Aorta (tissue), 5 donors: ENCODE measurements around the gene BMP10. TPM values are rescaled to one million over a fixed set of nuclear protein-coding genes. Genes with fewer than 3 reads are reported as not detected.
A peak's percentile ranks its signal among the peaks of the same experiment; 100 is the strongest.

Experiments
- ATAC-seq: fragments of 200-7000 bp; cut with Tn5 transposase; one replicate; pipeline ENCODE4 v1.9.1; 2022; ENCODE audit warnings: moderate library complexity; ENCODE audit not compliant: low FRiP score
- DNase-seq, 2 donors: peaks; one replicate each; pipeline ENCODE4 v3.0.0-alpha.2; 2020
- H3K27ac ChIP-seq, 2 donors: one replicate each; pipeline ENCODE4 v1.5.1; 2013; ENCODE audit warnings: low read length in 2 of 2, mild to moderate bottlenecking in 2 of 2, moderate library complexity in 2 of 2, control low read depth in 1 of 2, inconsistent platforms in 1 of 2, low read depth in 1 of 2
- H3K27me3 ChIP-seq, 2 donors: one replicate each; pipeline ENCODE4 v1.6.1; 2013; ENCODE audit warnings: control low read depth in 1 of 2, low read length in 1 of 2, mild to moderate bottlenecking in 1 of 2, moderate library complexity in 1 of 2; ENCODE audit not compliant: insufficient read depth in 2 of 2, control insufficient read depth in 1 of 2
- H3K36me3 ChIP-seq, 2 donors: one replicate each; pipeline ENCODE4 v1.6.1; 2013; ENCODE audit warnings: control low read depth in 1 of 2, low read length in 1 of 2, mild to moderate bottlenecking in 1 of 2; ENCODE audit not compliant: insufficient read depth in 2 of 2, control insufficient read depth in 1 of 2
- H3K4me1 ChIP-seq, 2 donors: one replicate each; pipeline ENCODE4 v1.6.1; 2013; ENCODE audit warnings: low read length in 2 of 2, control low read depth in 1 of 2, mild to moderate bottlenecking in 1 of 2, moderate library complexity in 1 of 2; ENCODE audit not compliant: insufficient read depth in 2 of 2, control insufficient read depth in 1 of 2
- H3K4me3 ChIP-seq, 2 donors: one replicate each; pipeline ENCODE4 v1.5.1; 2013; ENCODE audit warnings: low read length in 2 of 2, control low read depth in 1 of 2, mild to moderate bottlenecking in 1 of 2
- H3K9me3 ChIP-seq: one replicate; pipeline ENCODE4 v1.6.1; 2013; ENCODE audit warnings: mild to moderate bottlenecking, low read length; ENCODE audit not compliant: control insufficient read depth
- WGBS, 2 donors: extraction: QIAGEN DNeasy Blood & Tissue Kit; methylation state at CpG; one replicate each; pipeline ENCODE4 v1.1.7; 2013; 5-methylcytosine and 5-hydroxymethylcytosine counted together
- intact Hi-C, 2 donors: fragments of 100-400 bp; cut with DNase I; formaldehyde crosslinking; loops; one replicate each; pipeline versions ENCODE4 v1.14.2 to v1.15.0; 2022
- long read RNA-seq, 2 donors: library from polyadenylated mRNA; unstranded; transcript quantifications; one replicate each; pipeline ENCODE4 v2.0.0, GENCODE V29; 2020 to 2021
- polyA plus RNA-seq, 2 donors: library from polyadenylated mRNA; stranded (reverse); fragments of 200-250 nt; gene quantifications; one replicate each; pipeline ENCODE4 v1.2.3, GENCODE V29; 2013
- total RNA-seq, 2 donors: library from RNA; stranded (reverse); fragmentation: NEBNext Ultra II Directional; extraction: Animal tissue kit (Norgen Biotek cat#: 25700); gene quantifications; one replicate each; pipeline ENCODE4 v1.2.1, GENCODE V29; 2021
- donor health status: healthy with polysubstance abuse.
- donor health status: Bipolar disorder and iron deficiency.
- donor health status: DM: no; HTN: no; CAD: no.
- donor health status: DM: no; HTN: no; CAD: no.
- donor health status: DM: yes; HTN: yes; CAD: no.

Gene BMP10
- total RNA-seq = not detected
- not detected for polyA plus RNA-seq
- long read RNA-seq, donor 1 = 0 reads
- long read RNA-seq, donor 2 = 0 reads

DNA sequence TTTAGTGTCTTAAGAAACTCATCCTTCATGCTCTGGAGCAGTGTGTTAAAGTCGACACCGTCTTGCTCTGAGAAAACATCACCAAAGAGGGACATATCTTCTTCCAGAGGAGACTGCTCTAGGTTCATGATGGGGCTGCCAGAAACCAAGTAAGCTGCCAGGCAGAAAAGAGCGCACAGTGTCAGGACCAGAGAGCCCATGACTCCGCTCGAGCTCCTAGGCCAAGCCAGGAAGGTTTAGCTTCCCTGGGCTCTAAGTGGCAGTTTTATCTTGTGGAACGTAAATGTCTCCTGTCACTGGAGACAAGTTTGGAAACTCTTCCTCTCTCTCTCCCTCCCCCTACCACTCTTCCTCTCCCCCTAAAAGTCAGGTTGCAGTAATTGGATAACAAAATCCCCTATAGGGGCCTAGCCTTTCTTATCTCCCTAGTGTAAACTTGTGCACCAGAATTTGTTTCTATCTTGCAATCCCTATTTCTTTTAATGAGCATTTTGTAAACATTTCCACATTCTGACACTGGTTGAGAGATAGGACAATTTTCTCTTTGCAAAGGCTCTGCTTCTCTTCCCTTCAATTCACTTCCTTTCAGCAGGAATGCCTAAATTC is at the start of gene BMP10:
Gene BMP10, minus strand, starts transcription at position 239 of the 606 bp plus-strand sequence. Its CDS starts 39 bp downstream, at position 200.
- H3K27ac ChIP-seq = no peak within 1 kb of the TSS
- no peaks in the 10 kb centered on the region for H3K27me3 ChIP-seq
- H3K9me3 ChIP-seq = no peaks in the 10 kb centered on the region
- intact Hi-C loops = no loop called here
- H3K4me1 ChIP-seq = no peaks in the 10 kb centered on the region
- no peak within 1 kb of the TSS for H3K4me3 ChIP-seq
- 76 to 80% methylated on average over 6 of the region's 6 CpGs for WGBS, 2 donors
- H3K36me3 ChIP-seq = no peaks in the 10 kb centered on the region
- ATAC-seq (no peak), DNase-seq (no peak)

DNA sequence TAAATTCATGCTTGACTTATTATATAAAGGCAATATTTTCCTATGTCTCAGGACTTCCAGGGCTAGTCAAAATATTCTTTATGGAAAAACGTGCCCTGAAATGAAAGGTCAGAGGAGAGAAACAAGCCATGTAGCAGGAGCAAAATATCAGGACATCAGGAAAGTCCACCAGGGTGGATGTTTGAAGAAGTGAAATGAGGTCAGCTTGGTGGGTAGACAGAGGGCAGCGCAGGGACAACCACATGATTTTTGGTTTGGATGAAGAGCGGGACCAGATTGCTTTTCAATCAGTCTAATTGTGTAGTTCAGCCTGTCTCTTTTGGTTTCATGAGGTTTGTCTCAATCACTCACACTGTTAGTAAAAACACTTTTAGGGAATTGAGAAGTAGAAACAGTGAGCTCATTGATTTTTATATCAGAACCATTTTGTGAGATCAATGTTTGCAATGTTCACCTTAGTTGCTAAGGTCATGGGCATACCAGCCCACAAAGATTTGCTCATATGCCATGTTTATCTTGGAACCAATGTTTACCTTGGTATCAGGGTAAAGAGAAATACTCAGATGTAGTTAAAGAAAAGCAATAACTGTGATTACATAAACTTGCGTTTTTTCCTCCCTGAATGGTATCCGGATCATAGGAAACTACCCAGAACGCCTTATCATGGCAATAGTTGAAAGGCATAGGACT is 49.4 kb upstream of the BMP10 start:
- Histone ChIP-seq H3K36me3 (no peaks in the 10 kb centered on the region), H3K4me1 (no peaks in the 10 kb centered on the region), H3K9me3 (no peaks in the 10 kb centered on the region), H3K27me3 (no peaks in the 10 kb centered on the region), H3K4me3 (no peak overlapping the region), H3K27ac (no peak overlapping the region)
- DNase-seq (no peak), ATAC-seq (no peak)
- intact Hi-C loops = loop anchor here (5.0 kb wide), 2 partner anchors 213 to 448 kb away; no protein-coding TSS in a partner anchor
- WGBS, 2 donors = 76 to 89% methylated on average over 6 of the region's 6 CpGs

- H3K4me1 ChIP-seq = no peaks in the 10 kb centered on the region
- H3K36me3 ChIP-seq = no peaks in the 10 kb centered on the region
- intact Hi-C loops = loop anchor here in 1 of 2 donors (5.0 kb wide), 1 partner anchor 451 kb away; the partner anchor contains the start of genes APLF and FBXO48
- H3K27me3 ChIP-seq = no peaks in the 10 kb centered on the region
- H3K27ac ChIP-seq = no peak overlapping the region
- no peak for ATAC-seq
- H3K4me3 ChIP-seq = no peak overlapping the region
- DNase-seq = no peak
- no peaks in the 10 kb centered on the region for H3K9me3 ChIP-seq
- 88 to 94% methylated on average over 7 of the region's 7 CpGs for WGBS, 2 donors
Observed at GRCh38 chr2:68918497-68918896, 47.3 kb upstream of the BMP10 start.

DNA sequence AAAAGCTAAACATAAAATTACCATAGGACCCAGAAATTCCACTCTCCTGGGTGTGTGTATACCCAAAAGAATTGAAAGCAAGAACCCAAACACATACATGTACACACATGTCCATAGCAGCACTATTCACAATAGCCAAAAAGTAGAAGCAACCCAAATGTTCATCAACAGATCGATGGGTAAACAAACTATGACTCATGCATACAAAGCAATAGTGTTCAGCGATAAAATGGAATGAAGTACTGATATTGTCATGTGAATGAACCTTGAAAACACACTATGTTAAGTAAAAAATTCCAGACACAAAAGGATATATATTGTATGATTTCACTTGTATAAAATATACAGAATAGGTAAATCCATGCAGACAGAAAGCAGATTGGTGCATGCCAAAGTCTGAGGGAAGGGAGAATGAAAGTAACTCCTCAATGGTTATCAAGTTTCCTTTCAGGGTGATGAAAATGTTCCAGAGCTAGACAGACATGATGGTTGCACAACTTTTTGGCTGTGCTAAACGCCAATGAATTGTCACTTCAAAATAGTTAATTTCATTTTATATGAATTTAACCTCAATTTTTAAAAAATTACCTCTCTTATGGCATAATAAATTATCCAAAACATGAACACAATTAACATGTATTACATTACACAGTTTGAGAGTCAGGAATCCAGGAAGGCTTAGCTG is 46.0 kb upstream of the BMP10 start:
- DNase-seq (no peak), ATAC-seq (no peak)
- Histone ChIP-seq H3K4me3 (no peak overlapping the region), H3K27me3 (no peaks in the 10 kb centered on the region), H3K4me1 (no peaks in the 10 kb centered on the region), H3K27ac (no peak overlapping the region), H3K9me3 (no peaks in the 10 kb centered on the region), H3K36me3 (no peaks in the 10 kb centered on the region)
- intact Hi-C loops = loop anchor here in 1 of 2 donors (5.0 kb wide), 1 partner anchor 450 kb away; the partner anchor contains the start of genes APLF and FBXO48
- WGBS, 2 donors = 83% methylated on average over 3 of the region's 3 CpGs

DNA sequence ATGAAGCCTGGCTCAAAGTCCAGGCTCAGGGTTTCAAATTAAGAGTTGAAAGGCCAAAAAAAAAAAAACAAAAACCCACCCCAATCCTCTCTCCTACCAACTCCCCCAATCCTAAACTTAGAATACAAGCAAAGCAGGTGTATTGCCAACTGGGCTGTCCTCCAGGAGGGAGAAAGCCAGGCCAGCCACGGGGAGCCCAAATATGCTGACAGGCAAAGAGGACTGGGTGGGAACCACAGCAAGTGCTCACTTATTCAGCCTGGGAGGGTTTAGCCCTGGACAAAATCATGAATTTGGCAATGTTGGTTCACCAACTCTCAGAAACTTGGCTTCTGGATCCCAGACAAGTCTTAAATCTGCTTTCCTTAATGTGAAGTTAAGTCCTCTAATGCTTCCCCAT is 45.0 kb upstream of the BMP10 start:
- Histone ChIP-seq H3K27ac (no peak overlapping the region), H3K9me3 (no peaks in the 10 kb centered on the region), H3K4me3 (no peak overlapping the region), H3K27me3 (no peaks in the 10 kb centered on the region), H3K36me3 (no peaks in the 10 kb centered on the region), H3K4me1 (no peaks in the 10 kb centered on the region)
- no peak for ATAC-seq
- peak in 1 of 2 donors; percentile 61 for DNase-seq
- intact Hi-C loops = loop anchor here in 1 of 2 donors (5.0 kb wide), 1 partner anchor 449 kb away; the partner anchor contains the start of genes APLF and FBXO48
- 0 to 9% methylated on average over 1 of the region's 1 CpG for WGBS, 2 donors

- no peaks in the 10 kb centered on the region for H3K9me3 ChIP-seq
- intact Hi-C loops = loop anchor here in 1 of 2 donors (5.0 kb wide), 1 partner anchor 448 kb away; the partner anchor contains the start of genes APLF and FBXO48
- H3K4me1 ChIP-seq = no peaks in the 10 kb centered on the region
- H3K27ac ChIP-seq = no peak overlapping the region
- no peaks in the 10 kb centered on the region for H3K36me3 ChIP-seq
- H3K27me3 ChIP-seq = no peaks in the 10 kb centered on the region
- DNase-seq (no peak), ATAC-seq (no peak)
- 94 to 95% methylated on average over 4 of the region's 4 CpGs for WGBS, 2 donors
- no peak overlapping the region for H3K4me3 ChIP-seq
Observed at GRCh38 chr2:68915393-68915792, 44.2 kb upstream of the BMP10 start.

GRCh38 chr2:68913359-68913758 is 42.2 kb upstream of the BMP10 start:
- WGBS, 2 donors = 96 to 98% methylated on average over 3 of the region's 3 CpGs
- H3K4me3 ChIP-seq = no peak overlapping the region
- H3K4me1 ChIP-seq = peaks cover 0 to 6% of the 10 kb centered on the region in 2 donors
- no peak for ATAC-seq
- intact Hi-C loops = loop anchor here in 1 of 2 donors (5.0 kb wide), 1 partner anchor 161 kb away; no protein-coding TSS in a partner anchor
- H3K9me3 ChIP-seq = no peaks in the 10 kb centered on the region
- no peaks in the 10 kb centered on the region for H3K27me3 ChIP-seq
- no peaks in the 10 kb centered on the region for H3K36me3 ChIP-seq
- DNase-seq = no peak
- H3K27ac ChIP-seq = no peak overlapping the region

- intact Hi-C loops = loop anchor here in 1 of 2 donors (5.0 kb wide), 1 partner anchor 160 kb away; no protein-coding TSS in a partner anchor
- Histone ChIP-seq H3K4me3 (no peak overlapping the region), H3K4me1 (peaks cover 0 to 6% of the 10 kb centered on the region in 2 donors), H3K27ac (no peak overlapping the region), H3K27me3 (no peaks in the 10 kb centered on the region), H3K9me3 (no peaks in the 10 kb centered on the region), H3K36me3 (no peaks in the 10 kb centered on the region)
- 45 to 74% methylated on average over 2 of the region's 2 CpGs for WGBS, 2 donors
- ATAC-seq = no peak
- no peak for DNase-seq
Observed at GRCh38 chr2:68912732-68913131, 41.5 kb upstream of the BMP10 start.
